ENCODE measurements around the gene NES. TPM values are rescaled to one million over a fixed set of nuclear protein-coding genes. Genes with fewer than 3 reads are reported as not detected.

The NES gene
- total RNA-seq = 100 to 1,000 TPM in 1 of 2 donors, 10 to 100 TPM in 1; 100.0 to 142 TPM
- long read RNA-seq, donor 1, full-length matches to known transcripts = 5 of 15 reads
- long read RNA-seq, donor 1, partial matches to known transcripts = 0 of 15 reads
- long read RNA-seq, donor 1, other reads (novel, unspliced or antisense) = 10 of 15 reads
- long read RNA-seq, donor 2, full-length matches to known transcripts = 3 of 23 reads
- long read RNA-seq, donor 2, partial matches to known transcripts = 1 of 23 reads
- long read RNA-seq, donor 2, other reads (novel, unspliced or antisense) = 19 of 23 reads

- intact Hi-C loops (cut with DNase I) = loop anchor here in 1 of 2 donors (2.0 kb wide), 1 partner anchor 16 kb away; no protein-coding TSS in a partner anchor
- peak; percentile 90 for DNase-seq (ENCODE audit: low spot score)
Measured at GRCh38 chr1:156676820-156677615, at the start of gene NES. Gene NES, minus strand, starts transcription at chr1:156677407. Its CDS starts 143 bp downstream, at chr1:156677264.

- DNase-seq (ENCODE audit: low spot score) = no peak
- intact Hi-C loops (cut with DNase I) = loop anchor here in 1 of 2 donors (2.0 kb wide), 1 partner anchor 36 kb away; no protein-coding TSS in a partner anchor
Measured at GRCh38 chr1:156726549-156727226, 49.5 kb upstream of the NES start.

DNA sequence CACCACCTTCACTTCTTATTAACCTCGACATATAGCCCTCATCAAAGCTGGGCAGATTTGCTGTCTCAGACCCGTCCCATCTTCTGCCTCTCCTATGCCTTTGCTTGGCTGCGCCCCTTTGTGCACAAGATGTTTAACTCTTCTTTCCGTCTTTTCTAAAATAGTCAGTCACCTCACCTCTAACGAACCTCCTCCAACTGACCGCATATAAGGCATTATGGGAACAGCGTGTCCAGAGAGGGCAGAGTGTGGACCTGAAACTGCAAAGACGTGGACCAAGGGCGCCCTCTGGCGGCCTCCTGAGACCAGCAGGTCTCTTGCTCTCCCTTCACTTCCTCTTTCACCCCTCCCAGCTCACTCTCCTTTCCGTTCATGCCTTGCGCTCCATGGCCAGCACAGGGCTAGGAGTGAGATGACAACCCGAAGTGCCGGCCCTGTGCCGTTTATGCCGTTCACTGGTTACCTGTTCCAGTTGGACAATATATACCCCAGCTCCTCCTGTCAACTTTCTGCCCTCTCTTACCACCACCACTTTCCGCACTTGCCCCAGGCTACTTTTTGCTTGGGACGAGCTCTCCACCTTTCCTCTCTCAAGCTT lies 48.6 kb upstream of the NES start:
- intact Hi-C loops (cut with DNase I) = loop anchor here (2.0 kb wide), 1 partner anchor 35 kb away; no protein-coding TSS in a partner anchor
- peak; percentile 96 for DNase-seq (ENCODE audit: low spot score)

- no peak for DNase-seq (ENCODE audit: low spot score)
- intact Hi-C loops (cut with DNase I) = no loop called here
Measured at GRCh38 chr1:156721535-156721934, 44.3 kb upstream of the NES start.

DNA sequence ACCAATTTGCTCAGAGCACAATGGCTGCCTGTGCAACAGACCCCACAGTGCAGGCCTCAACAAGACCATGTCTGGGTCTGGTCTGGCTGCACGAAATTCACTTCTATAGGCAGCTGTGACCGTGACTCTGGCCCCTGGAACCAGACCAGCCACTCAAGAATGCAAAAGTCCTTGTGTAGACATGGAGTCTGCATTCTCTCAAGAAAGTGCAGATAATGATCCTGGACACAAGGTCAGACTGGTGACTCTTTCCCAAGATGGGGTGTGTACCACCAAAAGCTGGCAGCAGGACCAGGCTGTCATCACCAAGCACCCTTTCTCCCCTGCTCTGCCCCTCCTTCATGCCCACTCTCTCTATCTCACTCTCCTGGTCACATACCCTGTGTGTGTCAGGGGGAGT lies 43.9 kb upstream of the NES start:
- intact Hi-C loops (cut with DNase I) = no loop called here
- no peak for DNase-seq (ENCODE audit: low spot score)

DNA sequence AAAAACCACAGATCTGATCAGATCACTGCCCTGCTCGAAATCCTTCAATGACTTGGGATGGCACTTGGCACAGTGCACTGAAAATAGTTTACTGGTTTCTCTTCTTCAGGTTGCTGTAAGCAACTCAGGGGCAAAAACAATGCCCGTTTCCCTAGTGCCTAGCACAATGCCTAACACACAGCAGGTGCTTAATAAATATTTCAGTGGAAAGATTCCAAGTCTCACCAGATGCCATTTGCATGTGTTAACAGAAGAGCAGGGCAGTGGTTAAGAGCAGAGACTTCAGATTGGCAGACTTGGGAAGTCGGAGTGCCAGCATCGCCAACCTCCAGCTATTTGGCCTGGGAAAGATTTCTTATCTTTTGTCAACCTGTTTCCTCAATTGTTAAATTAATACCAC lies 40.1 kb upstream of the NES start:
- DNase-seq (ENCODE audit: low spot score) = no peak
- intact Hi-C loops (cut with DNase I) = no loop called here

DNA sequence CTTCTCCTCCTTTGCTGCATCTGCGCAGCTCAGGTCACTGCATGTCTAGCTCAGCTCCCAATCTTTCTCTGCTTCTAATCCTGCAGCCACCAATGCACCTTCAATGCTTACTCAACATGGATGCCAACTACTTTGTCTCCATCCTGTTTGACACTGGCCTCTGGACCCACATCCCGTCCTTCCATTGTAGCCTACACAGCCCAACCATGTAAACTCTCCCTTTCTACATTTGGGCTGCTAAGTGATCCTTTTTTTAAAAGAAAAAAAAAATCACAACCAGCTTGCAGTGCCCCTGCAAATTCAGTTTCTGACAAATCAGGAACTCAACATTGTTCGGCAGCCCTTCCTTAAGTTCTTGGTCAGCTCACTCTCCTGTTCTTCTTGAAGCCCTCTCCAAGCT lies 37.6 kb upstream of the NES start:
- DNase-seq (ENCODE audit: low spot score) = no peak
- intact Hi-C loops (cut with DNase I) = no loop called here

GRCh38 chr1:156712626-156713025 lies 35.4 kb upstream of the NES start:
- no peak for DNase-seq (ENCODE audit: low spot score)
- intact Hi-C loops (cut with DNase I) = no loop called here

- intact Hi-C loops (cut with DNase I) = no loop called here
- DNase-seq (ENCODE audit: low spot score) = no peak
Measured at GRCh38 chr1:156711011-156711817, 34.0 kb upstream of the NES start.

GRCh38 chr1:156709757-156710489 lies 32.7 kb upstream of the NES start:
- peak; percentile 92 for DNase-seq (ENCODE audit: low spot score)
- intact Hi-C loops (cut with DNase I) = no loop called here

GRCh38 chr1:156709031-156709430 lies 31.8 kb upstream of the NES start:
- intact Hi-C loops (cut with DNase I) = no loop called here
- no peak for DNase-seq (ENCODE audit: low spot score)

DNA sequence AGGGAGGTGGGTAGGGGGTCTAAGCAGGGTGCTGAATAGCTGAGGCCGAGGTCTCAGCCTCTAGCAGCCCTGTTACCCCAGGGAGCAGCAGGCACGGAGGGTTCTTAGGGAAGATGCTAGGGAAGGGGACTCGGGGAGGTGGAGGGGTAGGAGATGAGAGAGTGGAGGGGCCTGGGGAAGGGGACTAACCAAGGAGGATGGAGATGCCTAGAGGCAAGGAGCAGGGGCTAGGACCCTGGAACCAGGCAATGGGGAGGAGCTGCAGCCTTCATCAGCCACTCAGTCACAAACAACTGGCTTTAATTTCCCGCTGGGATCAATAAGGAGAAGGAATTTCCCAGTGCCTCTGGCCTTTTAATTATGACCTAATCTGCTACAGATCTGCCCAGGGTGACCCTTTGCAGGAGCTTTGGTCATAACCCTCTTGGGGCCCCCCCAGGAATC lies 31.0 kb upstream of the NES start:
- intact Hi-C loops (cut with DNase I) = no loop called here
- no peak for DNase-seq (ENCODE audit: low spot score)

GRCh38 chr1:156707417-156708217 lies 30.4 kb upstream of the NES start:
- intact Hi-C loops (cut with DNase I) = no loop called here

DNA sequence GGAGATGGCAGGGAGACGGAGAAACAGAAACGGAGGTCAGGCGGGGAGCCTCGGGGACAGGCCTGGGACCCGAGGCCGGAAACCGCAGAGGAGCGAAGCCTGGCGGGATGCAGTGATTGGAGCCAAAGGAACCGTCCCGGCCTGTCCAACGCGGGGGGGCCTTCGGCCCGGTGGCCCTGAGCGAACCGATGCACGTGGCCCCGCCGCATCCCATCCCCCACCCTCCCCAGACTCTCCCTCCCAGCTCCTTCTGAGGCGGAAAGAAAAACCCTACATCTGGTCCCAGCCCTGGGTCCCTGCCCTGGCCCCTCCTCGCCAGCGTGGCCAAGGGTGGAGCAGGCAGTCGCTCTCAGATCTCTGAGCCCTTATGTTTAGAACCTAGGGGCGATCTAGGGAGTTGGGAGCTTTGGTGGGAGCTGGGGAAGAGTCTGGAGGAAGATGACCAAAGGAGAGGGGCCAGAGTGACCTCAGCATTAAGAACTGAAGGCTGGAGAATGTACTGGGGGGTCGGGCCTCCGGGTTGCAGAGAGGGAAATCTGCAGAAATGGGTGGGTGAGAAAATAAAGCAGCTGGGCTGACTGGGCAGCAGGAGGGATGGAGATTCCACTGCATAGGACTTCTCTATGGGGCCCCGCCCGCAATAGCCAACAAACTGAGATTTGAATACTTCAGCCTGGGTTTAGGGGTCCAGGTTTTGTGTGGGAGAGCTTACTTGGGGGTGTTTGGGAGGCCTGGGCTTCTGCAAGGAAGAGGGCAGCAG lies 29.6 kb upstream of the NES start:
- intact Hi-C loops (cut with DNase I) = no loop called here
- peak; percentile 91 for DNase-seq (ENCODE audit: low spot score)

More at GRCh38 chr1:156707417-156708217, 30.4 kb upstream of the NES start:
- no peak for DNase-seq (ENCODE audit: low spot score)

- DNase-seq (ENCODE audit: low spot score) = peak; percentile 89
- intact Hi-C loops (cut with DNase I) = no loop called here
Measured at GRCh38 chr1:156705918-156706656, 28.9 kb upstream of the NES start.

Data from posterior vena cava (tissue), 2 donors.